Measurements from ENCODE around the gene GUK1. TPM values are rescaled to one million over a fixed set of nuclear protein-coding genes. Genes with fewer than 3 reads are reported as not detected.

Gene GUK1
- total RNA-seq, 1 donor: 367 TPM

DNA sequence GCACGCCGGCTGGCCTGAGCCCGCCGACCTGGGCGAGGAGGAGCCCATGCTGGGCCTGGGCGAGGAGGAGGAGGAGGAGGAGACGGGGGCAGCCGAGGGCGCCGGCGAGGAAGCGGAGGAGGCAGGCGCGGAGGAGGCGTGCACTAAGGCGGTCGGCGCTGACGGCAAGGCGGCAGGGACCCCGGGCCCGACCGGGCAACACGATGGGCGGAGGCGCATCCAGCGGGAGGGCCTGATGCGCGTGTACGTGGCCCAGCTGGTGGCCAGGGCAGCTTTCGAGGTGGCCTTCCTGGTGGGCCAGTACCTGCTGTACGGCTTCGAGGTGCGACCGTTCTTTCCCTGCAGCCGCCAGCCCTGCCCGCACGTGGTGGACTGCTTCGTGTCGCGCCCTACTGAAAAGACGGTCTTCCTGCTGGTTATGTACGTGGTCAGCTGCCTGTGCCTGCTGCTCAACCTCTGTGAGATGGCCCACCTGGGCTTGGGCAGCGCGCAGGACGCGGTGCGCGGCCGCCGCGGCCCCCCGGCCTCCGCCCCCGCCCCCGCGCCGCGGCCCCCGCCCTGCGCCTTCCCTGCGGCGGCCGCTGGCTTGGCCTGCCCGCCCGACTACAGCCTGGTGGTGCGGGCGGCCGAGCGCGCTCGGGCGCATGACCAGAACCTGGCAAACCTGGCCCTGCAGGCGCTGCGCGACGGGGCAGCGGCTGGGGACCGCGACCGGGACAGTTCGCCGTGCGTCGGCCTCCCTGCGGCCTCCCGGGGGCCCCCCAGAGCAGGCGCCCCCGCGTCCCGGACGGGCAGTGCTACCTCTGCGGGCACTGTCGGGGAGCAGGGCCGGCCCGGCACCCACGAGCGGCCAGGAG is 18.3 kb downstream of the GUK1 start:
- TF ChIP-seq, protein P1, sequence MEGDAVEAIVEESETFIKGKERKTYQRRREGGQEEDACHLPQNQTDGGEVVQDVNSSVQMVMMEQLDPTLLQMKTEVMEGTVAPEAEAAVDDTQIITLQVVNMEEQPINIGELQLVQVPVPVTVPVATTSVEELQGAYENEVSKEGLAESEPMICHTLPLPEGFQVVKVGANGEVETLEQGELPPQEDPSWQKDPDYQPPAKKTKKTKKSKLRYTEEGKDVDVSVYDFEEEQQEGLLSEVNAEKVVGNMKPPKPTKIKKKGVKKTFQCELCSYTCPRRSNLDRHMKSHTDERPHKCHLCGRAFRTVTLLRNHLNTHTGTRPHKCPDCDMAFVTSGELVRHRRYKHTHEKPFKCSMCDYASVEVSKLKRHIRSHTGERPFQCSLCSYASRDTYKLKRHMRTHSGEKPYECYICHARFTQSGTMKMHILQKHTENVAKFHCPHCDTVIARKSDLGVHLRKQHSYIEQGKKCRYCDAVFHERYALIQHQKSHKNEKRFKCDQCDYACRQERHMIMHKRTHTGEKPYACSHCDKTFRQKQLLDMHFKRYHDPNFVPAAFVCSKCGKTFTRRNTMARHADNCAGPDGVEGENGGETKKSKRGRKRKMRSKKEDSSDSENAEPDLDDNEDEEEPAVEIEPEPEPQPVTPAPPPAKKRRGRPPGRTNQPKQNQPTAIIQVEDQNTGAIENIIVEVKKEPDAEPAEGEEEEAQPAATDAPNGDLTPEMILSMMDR (IDR thresholded peaks at IDR 0.05; ENCODE audit: insufficient read depth, low read depth, low read length): no peak
- H3K4me3 ChIP-seq (ENCODE audit: low read depth, low read length): no peak overlapping the region
- no peak for DNase-seq (ENCODE audit: low read depth)

DNA sequence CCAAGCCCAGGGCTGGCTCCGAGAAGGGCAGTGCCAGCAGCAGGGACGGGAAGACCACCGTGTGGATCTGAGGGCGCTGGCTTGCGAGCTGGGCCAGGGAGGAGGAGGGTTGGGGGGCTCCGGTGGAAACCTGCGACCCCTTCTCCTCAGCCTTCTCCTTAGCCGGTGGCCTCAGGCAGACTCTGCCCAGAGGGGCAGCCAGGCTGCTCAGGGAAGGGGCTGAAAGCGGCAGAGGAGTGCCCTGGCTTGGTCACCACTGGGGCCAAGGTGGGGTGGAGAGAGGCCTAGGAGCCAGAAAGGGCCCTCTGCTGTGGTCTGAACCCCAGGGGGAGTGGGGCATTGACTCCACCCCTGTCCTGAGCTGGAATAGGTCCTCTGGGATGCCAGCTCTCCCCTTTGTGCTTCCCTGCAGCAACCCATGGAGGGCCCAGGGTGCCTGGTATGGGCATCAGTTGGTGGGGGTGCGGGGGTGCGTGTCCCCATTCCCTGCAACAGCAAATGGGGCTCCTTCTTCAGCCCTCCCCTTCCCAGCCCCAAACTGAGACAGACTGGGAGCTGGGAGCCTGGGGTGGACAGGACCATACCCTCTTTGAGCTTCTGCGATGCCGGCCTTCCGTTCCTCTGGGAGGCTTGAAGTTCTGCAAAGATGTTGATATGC is 19.1 kb downstream of the GUK1 start:
- no peak overlapping the region for H3K4me3 ChIP-seq (ENCODE audit: low read depth, low read length)
- TF ChIP-seq, protein P1 (IDR thresholded peaks at IDR 0.05; ENCODE audit: insufficient read depth, low read depth, low read length): no peak
- DNase-seq (ENCODE audit: low read depth): no peak

DNA sequence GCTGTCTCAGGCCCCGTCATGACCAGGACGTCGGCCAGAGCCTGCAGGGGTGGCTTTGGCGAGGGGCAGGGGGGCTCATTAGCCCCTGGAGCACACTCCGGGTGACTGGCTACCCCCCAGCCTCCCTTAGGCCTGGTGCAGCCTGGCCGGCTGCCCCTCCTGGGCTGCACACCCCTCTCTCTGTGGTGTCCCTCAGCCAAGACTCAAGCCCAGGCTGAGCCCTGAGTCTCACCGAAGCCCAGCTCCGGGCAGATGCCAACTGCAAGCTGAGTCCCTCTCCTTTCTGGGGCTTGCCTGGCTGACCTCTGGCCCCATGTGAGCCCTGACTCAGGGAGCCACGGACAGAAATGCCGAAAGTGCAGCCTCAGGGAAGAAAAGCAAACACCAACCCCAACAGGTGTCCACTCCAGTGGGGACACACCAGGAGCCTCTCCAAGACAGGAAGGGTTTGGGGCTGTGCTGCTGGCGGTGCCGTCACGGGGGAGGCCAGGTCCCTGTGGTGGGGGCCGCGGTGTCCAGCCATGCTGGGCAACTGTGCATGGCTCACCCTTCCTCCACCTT is 20.2 kb downstream of the GUK1 start:
- no peak for DNase-seq (ENCODE audit: low read depth)

DNA sequence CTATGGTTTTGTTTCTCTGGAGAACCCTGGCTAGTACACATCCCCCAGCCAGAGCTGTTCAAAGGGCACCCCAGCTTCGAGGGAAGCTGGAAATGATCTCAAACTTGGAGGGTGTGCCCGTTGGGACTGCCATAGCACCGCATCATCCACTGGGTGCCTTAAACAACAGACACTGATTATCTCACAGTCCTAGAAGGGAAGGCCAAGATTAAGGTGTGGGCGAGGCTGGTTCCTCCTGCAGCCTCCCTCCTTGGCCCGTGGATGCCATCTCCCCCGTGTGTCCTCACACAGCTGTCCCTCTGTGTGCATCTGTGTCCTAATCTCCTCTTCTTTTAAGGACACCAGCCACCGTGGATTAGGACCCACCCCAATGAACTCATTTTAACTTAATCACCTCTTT is 21.3 kb downstream of the GUK1 start:
- H3K4me3 ChIP-seq (ENCODE audit: low read depth, low read length): no peak overlapping the region
- TF ChIP-seq, protein P1 (IDR thresholded peaks at IDR 0.05; ENCODE audit: insufficient read depth, low read depth, low read length): no peak
- no peak for DNase-seq (ENCODE audit: low read depth)

More for the DNA sequence above, 20.2 kb downstream of the GUK1 start:
- H3K4me3 ChIP-seq (ENCODE audit: low read depth, low read length): no peak overlapping the region
- TF ChIP-seq, protein P1 (IDR thresholded peaks at IDR 0.05; ENCODE audit: insufficient read depth, low read depth, low read length): no peak

DNA sequence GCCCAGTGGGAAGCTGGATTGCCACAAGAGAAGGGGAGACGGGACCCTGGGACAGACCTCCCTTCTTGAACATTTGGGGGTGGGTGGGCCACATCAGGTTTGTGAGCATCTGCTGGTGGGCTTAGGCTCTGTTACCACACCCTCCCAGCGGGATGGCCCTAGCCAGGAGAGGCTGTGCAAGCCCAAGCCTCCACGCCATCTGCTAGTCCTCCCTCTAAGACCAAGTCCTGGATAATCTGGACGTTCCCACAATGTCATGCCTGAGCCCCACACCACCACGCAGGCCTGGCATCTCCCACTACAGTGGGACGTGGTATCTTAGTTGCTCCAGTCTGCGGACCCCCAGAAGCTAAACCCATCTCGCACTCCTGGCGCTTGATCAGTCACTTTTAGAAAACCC is 21.8 kb downstream of the GUK1 start:
- H3K4me3 ChIP-seq (ENCODE audit: low read depth, low read length): no peak overlapping the region
- TF ChIP-seq, protein P1 (IDR thresholded peaks at IDR 0.05; ENCODE audit: insufficient read depth, low read depth, low read length): no peak
- no peak for DNase-seq (ENCODE audit: low read depth)

DNA sequence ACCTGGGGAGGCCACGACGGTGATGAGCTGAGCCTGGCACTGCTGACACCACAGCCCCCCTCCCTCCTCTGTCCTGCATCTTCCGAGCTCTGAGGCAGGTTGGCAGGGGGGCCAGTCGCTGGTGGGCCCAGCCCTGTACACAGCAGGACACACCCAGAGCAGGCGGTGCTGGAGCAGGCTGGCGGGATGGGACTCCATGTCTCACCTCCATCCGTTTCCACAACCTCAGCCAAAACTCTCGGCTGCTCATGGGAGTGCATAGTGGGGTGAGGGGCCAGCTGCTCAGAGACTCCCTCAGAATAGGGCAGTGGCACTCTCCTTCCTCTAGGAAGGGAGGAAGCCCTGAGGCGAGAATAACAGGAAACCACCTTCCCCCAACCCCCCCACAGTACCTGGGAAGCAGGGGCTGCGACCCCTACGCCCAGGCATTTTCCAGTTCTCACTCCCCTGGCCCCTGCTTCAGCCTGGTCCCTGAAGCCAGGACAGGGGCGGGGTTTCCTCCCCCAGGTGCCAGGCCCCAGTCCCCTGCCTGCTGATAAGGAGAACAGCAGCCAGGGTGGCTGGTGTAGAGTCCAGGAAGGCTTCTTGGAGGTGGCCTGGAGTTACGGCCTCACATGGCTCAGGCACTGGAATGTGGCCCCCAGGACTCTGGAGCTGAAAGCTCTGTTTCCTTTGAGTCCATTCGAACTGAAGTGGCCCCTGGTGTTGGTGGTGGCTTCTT is 22.4 kb downstream of the GUK1 start:
- TF ChIP-seq, protein P1 (IDR thresholded peaks at IDR 0.05; ENCODE audit: insufficient read depth, low read depth, low read length): no peak
- H3K4me3 ChIP-seq (ENCODE audit: low read depth, low read length): no peak overlapping the region
- DNase-seq (ENCODE audit: low read depth): no peak
